Activated naive CD8-positive, alpha-beta T cell treated with anti-CD3 and anti-CD28 coated beads, Interleukin-2, amount 10 ng/mL, durations not matched to agents 7 days and 5 days (primary cell): ENCODE measurements around the gene CCDC34. TPM values are rescaled to one million over a fixed set of nuclear protein-coding genes. Genes with fewer than 3 reads are reported as not detected.

Experiments used
- ATAC-seq: fragments of 150-1000 bp; cut with Tn5 transposase; one replicate; pipeline ENCODE4 v1.10.0; 2021; ENCODE audit warnings: low read depth, moderate library complexity
- POLR2A ChIA-PET: fragments of 350-600 bp; sonication (Branson Sonifier 250); formaldehyde crosslinking; loops from one replicate; lab custom pipeline; 2021; ENCODE audit warnings: antibody characterized with exemption; lab: Charles Lee
- DNase-seq: peaks from one replicate; pipeline ENCODE4 v3.0.0; 2021
- H3K27ac Mint-ChIP-seq: one replicate; pipeline ENCODE4 v1.8.0; 2022; ENCODE audit warnings: mild to moderate bottlenecking, mixed read lengths
- H3K27me3 Mint-ChIP-seq: one replicate; pipeline ENCODE4 v1.8.0; 2022; ENCODE audit warnings: mild to moderate bottlenecking, moderate library complexity, mixed read lengths
- H3K36me3 Mint-ChIP-seq: one replicate; pipeline ENCODE4 v1.8.0; 2021; ENCODE audit warnings: mild to moderate bottlenecking, mixed read lengths
- H3K4me1 Mint-ChIP-seq: one replicate; pipeline ENCODE4 v1.8.0; 2021; ENCODE audit warnings: mixed read lengths
- H3K4me3 Mint-ChIP-seq: one replicate; pipeline ENCODE4 v1.8.0; 2022; ENCODE audit warnings: mild to moderate bottlenecking, moderate library complexity, mixed read lengths
- H3K9me3 Mint-ChIP-seq: one replicate; pipeline ENCODE4 v1.8.0; 2021; ENCODE audit warnings: mixed read lengths
- total RNA-seq, 2 experiments: library from RNA; stranded (reverse); gene quantifications; one replicate each; pipeline ENCODE4 v1.2.3, GENCODE V29; 2021

The CCDC34 gene
- total RNA-seq, 2 experiments from 2014 or later, result 15.9 to 18.0 TPM

- DNase-seq (no peak), ATAC-seq (no peak)
- Mint-ChIP-seq H3K27ac (no peak overlapping the region), H3K36me3 (no peaks in the 10 kb centered on the region), H3K9me3 (no peaks in the 10 kb centered on the region), H3K4me1 (no peaks in the 10 kb centered on the region), H3K27me3 (peaks cover 13% of the 10 kb centered on the region), H3K4me3 (no peak overlapping the region)
- POLR2A ChIA-PET, result no interaction called here
Observed at GRCh38 chr11:27386181-27386845, 23.3 kb upstream of the CCDC34 start.

- H3K36me3 Mint-ChIP-seq, result no peaks in the 10 kb centered on the region
- no peaks in the 10 kb centered on the region for H3K9me3 Mint-ChIP-seq
- DNase-seq (no peak), ATAC-seq (no peak)
- H3K27me3 Mint-ChIP-seq, result peaks cover 13% of the 10 kb centered on the region
- H3K27ac Mint-ChIP-seq, result no peak overlapping the region
- H3K4me1 Mint-ChIP-seq, result no peaks in the 10 kb centered on the region
- H3K4me3 Mint-ChIP-seq, result no peak overlapping the region
- POLR2A ChIA-PET, result no interaction called here
Observed at GRCh38 chr11:27385245-27385644, 22.2 kb upstream of the CCDC34 start.

GRCh38 chr11:27384227-27384626 is 21.2 kb upstream of the CCDC34 start:
- H3K36me3 Mint-ChIP-seq, result no peaks in the 10 kb centered on the region

GRCh38 chr11:27383645-27384044 is 20.6 kb upstream of the CCDC34 start:
- Mint-ChIP-seq H3K4me3 (no peak overlapping the region), H3K27me3 (peaks cover 16% of the 10 kb centered on the region), H3K9me3 (no peaks in the 10 kb centered on the region), H3K36me3 (no peaks in the 10 kb centered on the region), H3K4me1 (no peaks in the 10 kb centered on the region), H3K27ac (no peak overlapping the region)
- no peak for DNase-seq
- ATAC-seq, result no peak
- POLR2A ChIA-PET, result no interaction called here

More at GRCh38 chr11:27384227-27384626, 21.2 kb upstream of the CCDC34 start:
- no peak for DNase-seq
- ATAC-seq, result no peak
- POLR2A ChIA-PET, result interaction anchor here (0.6 kb wide), 1 partner anchor 41 kb away, joined by 4 read pairs; no protein-coding TSS in a partner anchor
- H3K4me1 Mint-ChIP-seq, result no peaks in the 10 kb centered on the region
- H3K27ac Mint-ChIP-seq, result no peak overlapping the region
- no peaks in the 10 kb centered on the region for H3K9me3 Mint-ChIP-seq
- H3K27me3 Mint-ChIP-seq, result peaks cover 14% of the 10 kb centered on the region
- H3K4me3 Mint-ChIP-seq, result no peak overlapping the region

- peaks cover 9% of the 10 kb centered on the region for H3K27me3 Mint-ChIP-seq
- no peaks in the 10 kb centered on the region for H3K4me1 Mint-ChIP-seq
- ATAC-seq (no peak), DNase-seq (no peak)
- no peak overlapping the region for H3K4me3 Mint-ChIP-seq
- no peaks in the 10 kb centered on the region for H3K36me3 Mint-ChIP-seq
- no peak overlapping the region for H3K27ac Mint-ChIP-seq
- POLR2A ChIA-PET, result no interaction called here
- H3K9me3 Mint-ChIP-seq, result no peaks in the 10 kb centered on the region
Observed at GRCh38 chr11:27381238-27381666, 18.2 kb upstream of the CCDC34 start.

GRCh38 chr11:27380771-27381170 is 17.8 kb upstream of the CCDC34 start:
- POLR2A ChIA-PET, result no interaction called here
- no peaks in the 10 kb centered on the region for H3K36me3 Mint-ChIP-seq

GRCh38 chr11:27379449-27379848 is 16.4 kb upstream of the CCDC34 start:
- Mint-ChIP-seq H3K9me3 (no peaks in the 10 kb centered on the region), H3K36me3 (no peaks in the 10 kb centered on the region), H3K4me3 (no peak overlapping the region), H3K4me1 (no peaks in the 10 kb centered on the region), H3K27ac (no peak overlapping the region), H3K27me3 (peaks cover 5% of the 10 kb centered on the region)
- ATAC-seq (no peak), DNase-seq (no peak)
- POLR2A ChIA-PET, result no interaction called here

More at GRCh38 chr11:27380771-27381170, 17.8 kb upstream of the CCDC34 start:
- no peaks in the 10 kb centered on the region for H3K9me3 Mint-ChIP-seq
- no peak overlapping the region for H3K4me3 Mint-ChIP-seq
- ATAC-seq, result no peak
- no peaks in the 10 kb centered on the region for H3K4me1 Mint-ChIP-seq
- DNase-seq, result no peak
- peaks cover 9% of the 10 kb centered on the region for H3K27me3 Mint-ChIP-seq
- H3K27ac Mint-ChIP-seq, result no peak overlapping the region

- H3K4me1 Mint-ChIP-seq, result no peaks in the 10 kb centered on the region
- DNase-seq (no peak), ATAC-seq (no peak)
- H3K9me3 Mint-ChIP-seq, result no peaks in the 10 kb centered on the region
- no peaks in the 10 kb centered on the region for H3K36me3 Mint-ChIP-seq
- no peak overlapping the region for H3K27ac Mint-ChIP-seq
- POLR2A ChIA-PET, result no interaction called here
- no peak overlapping the region for H3K4me3 Mint-ChIP-seq
- peaks cover 5% of the 10 kb centered on the region for H3K27me3 Mint-ChIP-seq
Observed at GRCh38 chr11:27375370-27375769, 12.4 kb upstream of the CCDC34 start.

- ATAC-seq (no peak), DNase-seq (no peak)
- H3K36me3 Mint-ChIP-seq, result no peaks in the 10 kb centered on the region
- POLR2A ChIA-PET, result no interaction called here
- no peaks in the 10 kb centered on the region for H3K4me1 Mint-ChIP-seq
- no peak overlapping the region for H3K27ac Mint-ChIP-seq
- H3K27me3 Mint-ChIP-seq, result peaks cover 1% of the 10 kb centered on the region
- H3K9me3 Mint-ChIP-seq, result no peaks in the 10 kb centered on the region
- no peak overlapping the region for H3K4me3 Mint-ChIP-seq
Observed at GRCh38 chr11:27373856-27374602, 11.0 kb upstream of the CCDC34 start.

- no peak overlapping the region for H3K27ac Mint-ChIP-seq
Observed at GRCh38 chr11:27373392-27373791, 10.4 kb upstream of the CCDC34 start.

GRCh38 chr11:27372164-27372563 is 9.1 kb upstream of the CCDC34 start:
- H3K4me3 Mint-ChIP-seq, result no peak overlapping the region
- H3K36me3 Mint-ChIP-seq, result no peaks in the 10 kb centered on the region
- no peak for DNase-seq
- no peak overlapping the region for H3K27ac Mint-ChIP-seq
- H3K9me3 Mint-ChIP-seq, result no peaks in the 10 kb centered on the region
- POLR2A ChIA-PET, result no interaction called here
- H3K27me3 Mint-ChIP-seq, result no peaks in the 10 kb centered on the region
- ATAC-seq, result no peak
- H3K4me1 Mint-ChIP-seq, result no peaks in the 10 kb centered on the region

More at GRCh38 chr11:27373392-27373791, 10.4 kb upstream of the CCDC34 start:
- no peak for ATAC-seq
- no peak overlapping the region for H3K4me3 Mint-ChIP-seq
- DNase-seq, result no peak
- H3K9me3 Mint-ChIP-seq, result no peaks in the 10 kb centered on the region
- no peaks in the 10 kb centered on the region for H3K36me3 Mint-ChIP-seq
- POLR2A ChIA-PET, result no interaction called here
- no peaks in the 10 kb centered on the region for H3K27me3 Mint-ChIP-seq
- no peaks in the 10 kb centered on the region for H3K4me1 Mint-ChIP-seq

GRCh38 chr11:27371489-27371888 is 8.5 kb upstream of the CCDC34 start:
- Mint-ChIP-seq H3K4me1 (no peaks in the 10 kb centered on the region), H3K27me3 (no peaks in the 10 kb centered on the region), H3K4me3 (no peak overlapping the region), H3K27ac (no peak overlapping the region), H3K9me3 (no peaks in the 10 kb centered on the region), H3K36me3 (no peaks in the 10 kb centered on the region)
- DNase-seq (no peak), ATAC-seq (no peak)
- POLR2A ChIA-PET, result interaction anchor here (1.4 kb wide), 1 partner anchor 9 kb away, joined by 3 read pairs; the partner anchor contains the start of gene CCDC34

GRCh38 chr11:27370374-27370773 is 7.4 kb upstream of the CCDC34 start:
- DNase-seq (no peak), ATAC-seq (no peak)
- Mint-ChIP-seq H3K9me3 (no peaks in the 10 kb centered on the region), H3K27me3 (no peaks in the 10 kb centered on the region), H3K4me1 (no peaks in the 10 kb centered on the region), H3K4me3 (no peak overlapping the region), H3K36me3 (no peaks in the 10 kb centered on the region), H3K27ac (no peak overlapping the region)
- POLR2A ChIA-PET, result interaction anchor here (1.4 kb wide), 1 partner anchor 7 kb away, joined by 3 read pairs; the partner anchor contains the start of gene CCDC34

- no peaks in the 10 kb centered on the region for H3K36me3 Mint-ChIP-seq
- no peak overlapping the region for H3K4me3 Mint-ChIP-seq
- no peaks in the 10 kb centered on the region for H3K27me3 Mint-ChIP-seq
- no peaks in the 10 kb centered on the region for H3K9me3 Mint-ChIP-seq
- DNase-seq, result no peak
- H3K4me1 Mint-ChIP-seq, result peaks cover 8% of the 10 kb centered on the region
- ATAC-seq, result no peak
- POLR2A ChIA-PET, result no interaction called here
- no peak overlapping the region for H3K27ac Mint-ChIP-seq
Observed at GRCh38 chr11:27367881-27368280, 4.9 kb upstream of the CCDC34 start.
